NB4 (cell line): Measurements from ENCODE around the gene ANKRD31.
"Not testable (repeated sequence)": the region's sequence is repeated elsewhere in the genome, so short reads cannot be mapped to it uniquely, and the experiment has no call there.

Source experiments
- DNase-seq: peaks from one replicate; pipeline ENCODE4 v3.0.0; 2010; ENCODE audit warnings: low read depth
- H3K4me3 ChIP-seq: one replicate; pipeline ENCODE4 v1.5.1; 2011; ENCODE audit warnings: mild to moderate bottlenecking, low read depth, low read length, moderate library complexity
- MAX ChIP-seq: IDR thresholded peaks from 2 replicates; pipeline ENCODE4 v1.6.1; 2011; ENCODE audit warnings: low read depth, low read length
- MYC ChIP-seq: IDR thresholded peaks from 2 replicates; pipeline ENCODE4 v1.6.1; 2011; ENCODE audit warnings: low read depth, low read length
- POLR2A ChIP-seq: IDR thresholded peaks from 2 replicates; pipeline ENCODE4 v1.6.1; 2011; ENCODE audit warnings: mild to moderate bottlenecking; ENCODE audit not compliant: insufficient read length; ENCODE audit errors: extremely low read depth
- TF ChIP-seq, protein P1 (sequence below): IDR thresholded peaks from one replicate; pipeline ENCODE4 v1.5.1; 2012; ENCODE audit warnings: low read depth, low read length

The ANKRD31 gene

GRCh38 chr5:75192804-75193203 is 43.9 kb downstream of the ANKRD31 start:
- no peak for DNase-seq
- H3K4me3 ChIP-seq, result no peak overlapping the region
- TF ChIP-seq, protein P1, sequence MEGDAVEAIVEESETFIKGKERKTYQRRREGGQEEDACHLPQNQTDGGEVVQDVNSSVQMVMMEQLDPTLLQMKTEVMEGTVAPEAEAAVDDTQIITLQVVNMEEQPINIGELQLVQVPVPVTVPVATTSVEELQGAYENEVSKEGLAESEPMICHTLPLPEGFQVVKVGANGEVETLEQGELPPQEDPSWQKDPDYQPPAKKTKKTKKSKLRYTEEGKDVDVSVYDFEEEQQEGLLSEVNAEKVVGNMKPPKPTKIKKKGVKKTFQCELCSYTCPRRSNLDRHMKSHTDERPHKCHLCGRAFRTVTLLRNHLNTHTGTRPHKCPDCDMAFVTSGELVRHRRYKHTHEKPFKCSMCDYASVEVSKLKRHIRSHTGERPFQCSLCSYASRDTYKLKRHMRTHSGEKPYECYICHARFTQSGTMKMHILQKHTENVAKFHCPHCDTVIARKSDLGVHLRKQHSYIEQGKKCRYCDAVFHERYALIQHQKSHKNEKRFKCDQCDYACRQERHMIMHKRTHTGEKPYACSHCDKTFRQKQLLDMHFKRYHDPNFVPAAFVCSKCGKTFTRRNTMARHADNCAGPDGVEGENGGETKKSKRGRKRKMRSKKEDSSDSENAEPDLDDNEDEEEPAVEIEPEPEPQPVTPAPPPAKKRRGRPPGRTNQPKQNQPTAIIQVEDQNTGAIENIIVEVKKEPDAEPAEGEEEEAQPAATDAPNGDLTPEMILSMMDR, result no peak
- TF ChIP-seq MYC (no peak), MAX (no peak), POLR2A (no peak)

- no peak for TF ChIP-seq POLR2A
- TF ChIP-seq, protein P1, result no peak
- TF ChIP-seq MAX, result no peak
- TF ChIP-seq MYC, result no peak
- no peak for DNase-seq
- H3K4me3 ChIP-seq, result no peak overlapping the region
Observed at GRCh38 chr5:75192264-75192663, 44.4 kb downstream of the ANKRD31 start.

DNA sequence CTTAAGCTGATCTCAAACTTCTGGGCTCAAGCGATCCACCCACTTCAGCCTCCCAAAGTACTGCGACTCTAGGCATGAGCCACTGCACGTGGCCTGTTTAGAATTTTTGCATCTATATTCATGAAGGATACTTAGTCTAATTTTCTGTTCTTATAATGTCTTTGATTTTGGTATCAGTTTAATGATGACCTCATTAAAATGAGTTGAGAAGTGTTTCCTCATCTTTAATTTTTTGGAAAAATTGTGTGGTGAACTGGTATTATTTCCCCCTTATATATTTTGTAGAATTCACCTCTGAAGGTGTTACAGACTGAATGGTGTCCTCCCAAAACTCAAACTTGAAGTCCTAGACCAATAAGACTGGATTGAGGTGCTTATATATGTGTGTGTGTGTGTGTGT is 46.5 kb downstream of the ANKRD31 start:
- H3K4me3 ChIP-seq, result no peak overlapping the region
- TF ChIP-seq POLR2A (no peak), MYC (no peak), MAX (no peak)
- TF ChIP-seq, protein P1, result no peak
- DNase-seq, result no peak

- no peak for DNase-seq
- no peak overlapping the region for H3K4me3 ChIP-seq
- TF ChIP-seq, protein P1, result no peak
- TF ChIP-seq MAX, result no peak
- TF ChIP-seq MYC, result no peak
- TF ChIP-seq POLR2A, result no peak
Observed at GRCh38 chr5:75189353-75189752, 47.3 kb downstream of the ANKRD31 start.

DNA sequence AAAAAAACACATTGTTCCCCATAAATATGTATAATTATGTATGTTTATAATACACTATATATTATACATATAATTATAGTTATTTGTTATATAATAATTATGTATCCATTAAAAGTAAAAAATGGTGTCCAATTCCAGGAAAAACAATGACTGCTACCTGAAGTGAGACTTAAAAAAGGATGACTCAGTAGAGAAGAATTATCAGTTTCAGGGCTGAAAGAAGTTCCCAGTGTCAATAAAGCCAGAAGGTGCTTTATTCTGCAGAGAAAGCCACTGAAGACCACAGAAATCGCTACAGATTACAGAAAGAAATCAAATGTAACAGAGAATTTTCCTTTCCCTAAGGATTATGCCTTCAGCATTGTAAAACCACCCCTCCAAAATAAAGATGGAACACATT is 50.9 kb downstream of the ANKRD31 start:
- TF ChIP-seq MAX, result no peak
- TF ChIP-seq, protein P1, result no peak
- no peak for TF ChIP-seq POLR2A
- TF ChIP-seq MYC, result no peak
- no peak for DNase-seq
- H3K4me3 ChIP-seq, result no peak overlapping the region

DNA sequence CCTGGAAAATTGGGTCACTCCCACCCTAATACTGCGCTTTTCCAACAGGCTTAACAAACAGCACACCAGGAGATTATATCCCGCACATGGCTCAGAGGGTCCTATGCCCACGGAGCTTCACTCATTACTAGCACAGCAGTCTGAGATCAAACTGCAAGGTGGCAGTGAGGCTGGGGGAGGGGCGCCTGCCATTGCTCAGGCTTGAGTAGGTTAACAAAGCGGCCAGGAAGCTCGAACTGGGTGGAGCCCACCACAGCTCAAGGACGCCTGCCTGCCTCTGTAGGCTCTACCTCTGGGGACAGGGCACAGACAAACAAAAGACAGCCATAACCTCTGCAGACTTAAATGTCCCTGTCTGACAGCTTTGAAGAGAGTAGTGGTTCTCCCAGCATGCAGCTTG is 60.7 kb downstream of the ANKRD31 start:
- not testable (repeated sequence) for H3K4me3 ChIP-seq, DNase-seq

- H3K4me3 ChIP-seq, DNase-seq: not testable (repeated sequence)
Observed at GRCh38 chr5:75174872-75175271, 61.8 kb downstream of the ANKRD31 start.
